ENCODE measurements around the gene ERG.

DNA sequence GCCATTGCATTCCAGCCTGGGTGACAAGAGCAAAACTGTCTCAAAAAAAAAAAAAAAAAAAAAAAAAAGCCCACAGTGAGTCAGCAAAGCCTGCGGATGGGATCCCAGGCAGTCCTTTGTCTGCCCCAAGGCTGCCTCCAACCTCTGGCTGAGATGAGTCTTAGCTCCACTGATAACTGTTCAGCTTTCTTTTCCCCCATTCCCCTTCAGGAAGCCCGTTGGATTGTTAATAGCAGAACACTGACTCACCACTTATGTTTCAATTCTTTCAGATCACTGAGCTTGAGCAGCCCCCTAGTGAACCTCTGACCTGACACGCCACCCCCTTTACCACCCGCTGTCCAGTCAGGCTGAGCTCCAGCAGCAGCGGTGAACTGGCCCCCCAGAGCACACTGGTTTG lies 57.5 kb downstream of the ERG start:
- TF ChIP-seq, protein P1, sequence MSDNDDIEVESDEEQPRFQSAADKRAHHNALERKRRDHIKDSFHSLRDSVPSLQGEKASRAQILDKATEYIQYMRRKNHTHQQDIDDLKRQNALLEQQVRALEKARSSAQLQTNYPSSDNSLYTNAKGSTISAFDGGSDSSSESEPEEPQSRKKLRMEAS (IDR thresholded peaks at IDR 0.05; ENCODE audit: low read depth) = no peak
- TF ChIP-seq, protein P2, sequence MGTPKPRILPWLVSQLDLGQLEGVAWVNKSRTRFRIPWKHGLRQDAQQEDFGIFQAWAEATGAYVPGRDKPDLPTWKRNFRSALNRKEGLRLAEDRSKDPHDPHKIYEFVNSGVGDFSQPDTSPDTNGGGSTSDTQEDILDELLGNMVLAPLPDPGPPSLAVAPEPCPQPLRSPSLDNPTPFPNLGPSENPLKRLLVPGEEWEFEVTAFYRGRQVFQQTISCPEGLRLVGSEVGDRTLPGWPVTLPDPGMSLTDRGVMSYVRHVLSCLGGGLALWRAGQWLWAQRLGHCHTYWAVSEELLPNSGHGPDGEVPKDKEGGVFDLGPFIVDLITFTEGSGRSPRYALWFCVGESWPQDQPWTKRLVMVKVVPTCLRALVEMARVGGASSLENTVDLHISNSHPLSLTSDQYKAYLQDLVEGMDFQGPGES (IDR thresholded peaks at IDR 0.05; ENCODE audit: low read depth, low read length) = no peak
- TF ChIP-seq, protein P3, sequence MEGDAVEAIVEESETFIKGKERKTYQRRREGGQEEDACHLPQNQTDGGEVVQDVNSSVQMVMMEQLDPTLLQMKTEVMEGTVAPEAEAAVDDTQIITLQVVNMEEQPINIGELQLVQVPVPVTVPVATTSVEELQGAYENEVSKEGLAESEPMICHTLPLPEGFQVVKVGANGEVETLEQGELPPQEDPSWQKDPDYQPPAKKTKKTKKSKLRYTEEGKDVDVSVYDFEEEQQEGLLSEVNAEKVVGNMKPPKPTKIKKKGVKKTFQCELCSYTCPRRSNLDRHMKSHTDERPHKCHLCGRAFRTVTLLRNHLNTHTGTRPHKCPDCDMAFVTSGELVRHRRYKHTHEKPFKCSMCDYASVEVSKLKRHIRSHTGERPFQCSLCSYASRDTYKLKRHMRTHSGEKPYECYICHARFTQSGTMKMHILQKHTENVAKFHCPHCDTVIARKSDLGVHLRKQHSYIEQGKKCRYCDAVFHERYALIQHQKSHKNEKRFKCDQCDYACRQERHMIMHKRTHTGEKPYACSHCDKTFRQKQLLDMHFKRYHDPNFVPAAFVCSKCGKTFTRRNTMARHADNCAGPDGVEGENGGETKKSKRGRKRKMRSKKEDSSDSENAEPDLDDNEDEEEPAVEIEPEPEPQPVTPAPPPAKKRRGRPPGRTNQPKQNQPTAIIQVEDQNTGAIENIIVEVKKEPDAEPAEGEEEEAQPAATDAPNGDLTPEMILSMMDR (IDR thresholded peaks at IDR 0.05) = no peak
- TF ChIP-seq POLR2AphosphoS5 (IDR thresholded peaks at IDR 0.05; ENCODE audit: low read depth, low read length) (peak; percentile 27; the same call in 1 of the 2 replicates), EP300 (IDR thresholded peaks at IDR 0.05; ENCODE audit: borderline replicate concordance in 1 of 2, low read depth in 1 of 2, low read length in 1 of 2) (peak in 1 of 2 experiments; percentile 89; a peak in 1 of 4 replicates), MXI1 (IDR thresholded peaks at IDR 0.05; ENCODE audit: low read depth, low read length) (no peak)
